IMR-90 (cell line): Measurements from ENCODE around the gene KIAA1328. TPM values are rescaled to one million over a fixed set of nuclear protein-coding genes. Genes with fewer than 3 reads are reported as not detected.

Source experiments
- ATAC-seq: fragments of 200-7000 bp; cut with Tn5 transposase; 2 replicates; pipeline ENCODE4 v1.9.1; 2020; ENCODE audit warnings: low read depth, mild to moderate bottlenecking, moderate library complexity
- BruUV-seq: library from RNA; stranded (reverse); fragments of 400-500 nt; replicated peaks from 2 replicates; lab custom pipeline; 2021; lab: Mats Ljungman, UMichigan
- CTCF ChIA-PET: fragments of 300-600 bp; formaldehyde crosslinking; extraction: SDS; loops from one replicate; lab custom pipeline; 2021; ENCODE audit warnings: antibody characterized with exemption; lab: Yijun Ruan, JAX
- POLR2A ChIA-PET: fragments of 300-600 bp; sonication (Branson Sonifier 250); formaldehyde crosslinking; loops from one replicate; lab custom pipeline; 2022; ENCODE audit warnings: antibody characterized with exemption; ENCODE audit not compliant: unreplicated experiment; lab: Charles Lee
- DNase-seq: peaks from one replicate; pipeline ENCODE4 v3.0.0; 2013
- H2AFZ ChIP-seq: replicated peaks from 2 replicates; pipeline ENCODE3; 2013; ENCODE audit warnings: low read length, mild to moderate bottlenecking; ENCODE audit not compliant: poor library complexity
- H2AK5ac ChIP-seq: 2 replicates; pipeline ENCODE4 v1.6.1; 2013; ENCODE audit warnings: low read depth, low read length, inconsistent platforms
- H2AK9ac ChIP-seq: replicated peaks from 2 replicates; pipeline ENCODE3; 2013; ENCODE audit warnings: mild to moderate bottlenecking, low read depth, low read length, moderate library complexity; ENCODE audit not compliant: poor library complexity
- H2BK120ac ChIP-seq: 2 replicates; pipeline ENCODE4 v1.6.1; 2013; ENCODE audit warnings: low read depth, low read length, inconsistent platforms
- H2BK15ac ChIP-seq: 3 replicates; pipeline ENCODE4 v1.6.1; 2013; ENCODE audit warnings: low read depth, low read length, inconsistent platforms
- H2BK20ac ChIP-seq: 2 replicates; pipeline ENCODE4 v1.6.1; 2013; ENCODE audit warnings: low read depth, mild to moderate bottlenecking, inconsistent platforms, low read length, moderate library complexity
- H2BK5ac ChIP-seq: 2 replicates; pipeline ENCODE4 v1.6.1; 2013; ENCODE audit warnings: mild to moderate bottlenecking, low read depth, low read length, inconsistent platforms; ENCODE audit not compliant: poor library complexity, severe bottlenecking
- H3K14ac ChIP-seq: replicated peaks from 2 replicates; pipeline ENCODE4 v1.6.1; 2013; ENCODE audit warnings: low read depth, low read length, inconsistent platforms
- H3K18ac ChIP-seq: 2 replicates; pipeline ENCODE4 v1.6.1; 2013; ENCODE audit warnings: low read depth, low read length, control low read depth
- H3K23ac ChIP-seq: 2 replicates; pipeline ENCODE4 v1.6.1; 2013; ENCODE audit warnings: low read depth, low read length, inconsistent platforms
- H3K27ac ChIP-seq: 2 replicates; pipeline ENCODE4 v1.5.1; 2013; ENCODE audit warnings: mild to moderate bottlenecking, control low read depth, low read length; ENCODE audit not compliant: insufficient read depth
- H3K27me3 ChIP-seq: 2 replicates; pipeline ENCODE4 v1.6.1; 2013; ENCODE audit warnings: low read length; ENCODE audit not compliant: control insufficient read depth, insufficient read depth
- H3K36me3 ChIP-seq: 2 replicates; pipeline ENCODE4 v1.6.1; 2013; ENCODE audit warnings: low read length, mixed read lengths; ENCODE audit not compliant: control insufficient read depth, insufficient read depth
- H3K4ac ChIP-seq: 2 replicates; pipeline ENCODE4 v1.6.1; 2013; ENCODE audit warnings: low read depth, low read length, inconsistent platforms
- H3K4me1 ChIP-seq: 2 replicates; pipeline ENCODE4 v1.6.1; 2013; ENCODE audit warnings: low read length, mixed read lengths; ENCODE audit not compliant: control insufficient read depth, insufficient read depth
- H3K4me2 ChIP-seq: 2 replicates; pipeline ENCODE4 v1.6.1; 2013; ENCODE audit warnings: low read depth, mild to moderate bottlenecking, control low read depth, low read length, moderate library complexity
- H3K4me3 ChIP-seq: 2 replicates; pipeline ENCODE4 v1.5.1; 2013; ENCODE audit warnings: low read depth, mild to moderate bottlenecking, control low read depth, low read length, moderate library complexity; ENCODE audit not compliant: insufficient read depth
- H3K56ac ChIP-seq: 2 replicates; pipeline ENCODE4 v1.6.1; 2013; ENCODE audit warnings: low read length, inconsistent platforms; ENCODE audit not compliant: insufficient read depth; ENCODE audit errors: extremely low read depth
- H3K79me1 ChIP-seq, 2 experiments: 2 replicates each; pipeline ENCODE4 v1.6.1; 2013; ENCODE audit warnings: low read length in 2 of 2, inconsistent platforms in 1 of 2, low read depth in 1 of 2
- H3K9ac ChIP-seq: 2 replicates; pipeline ENCODE4 v1.6.1; 2013; ENCODE audit warnings: low read depth, low read length, control low read depth
- H3K9me1 ChIP-seq: 2 replicates; pipeline ENCODE4 v1.6.1; 2013; ENCODE audit warnings: low read length, inconsistent platforms; ENCODE audit not compliant: insufficient read depth
- H3K9me3 ChIP-seq: 2 replicates; pipeline ENCODE4 v1.6.1; 2013; ENCODE audit warnings: low read length; ENCODE audit not compliant: control insufficient read depth, insufficient read depth
- H4K20me1 ChIP-seq: 2 replicates; pipeline ENCODE4 v1.6.1; 2013; ENCODE audit warnings: low read length, inconsistent platforms; ENCODE audit not compliant: insufficient read depth
- H4K5ac ChIP-seq: 2 replicates; pipeline ENCODE4 v1.6.1; 2013; ENCODE audit warnings: mild to moderate bottlenecking, low read depth, low read length, control low read depth
- H4K8ac ChIP-seq, 2 experiments: 2 replicates each; pipeline ENCODE4 v1.6.1; 2013; ENCODE audit warnings: low read depth in 2 of 2, low read length in 2 of 2, control low read depth in 1 of 2, inconsistent platforms in 1 of 2
- H4K91ac ChIP-seq: 2 replicates; pipeline ENCODE4 v1.6.1; 2013; ENCODE audit warnings: low read depth, low read length, inconsistent platforms; ENCODE audit not compliant: insufficient read depth
- BHLHE40 ChIP-seq: fragments of 150-350 bp; IDR thresholded peaks from 2 replicates; pipeline ENCODE4 v1.6.1; 2016; ENCODE audit warnings: mild to moderate bottlenecking, low read depth, low read length
- CEBPB ChIP-seq: IDR thresholded peaks from 2 replicates; pipeline ENCODE4 v1.6.1; 2012; ENCODE audit warnings: low read depth, low read length, improper control_type of control experiment
- CHD1 ChIP-seq: IDR thresholded peaks from 2 replicates; pipeline ENCODE4 v1.6.1; 2012; ENCODE audit warnings: low read depth, low read length, improper control_type of control experiment
- FOS ChIP-seq: fragments of 150-350 bp; IDR thresholded peaks from 2 replicates; pipeline ENCODE4 v1.6.1; 2016; ENCODE audit warnings: low read depth, low read length
- MAFK ChIP-seq: IDR thresholded peaks from 2 replicates; pipeline ENCODE4 v1.6.1; 2012; ENCODE audit warnings: low read depth, low read length, improper control_type of control experiment
- MAZ ChIP-seq: IDR thresholded peaks from 2 replicates; pipeline ENCODE4 v1.6.1; 2012; ENCODE audit warnings: low read depth, mild to moderate bottlenecking, low read length, improper control_type of control experiment, moderate library complexity, borderline replicate concordance
- MXI1 ChIP-seq: IDR thresholded peaks from 2 replicates; pipeline ENCODE4 v1.6.1; 2012; ENCODE audit warnings: low read depth, mild to moderate bottlenecking, low read length, moderate library complexity, borderline replicate concordance
- NFE2L2 ChIP-seq: fragments of 150-350 bp; IDR thresholded peaks from 2 replicates; pipeline ENCODE4 v1.6.1; 2016; ENCODE audit warnings: low read depth, mild to moderate bottlenecking, low read length
- POLR2A ChIP-seq: IDR thresholded peaks from 2 replicates; pipeline ENCODE4 v1.6.1; 2012; ENCODE audit warnings: mild to moderate bottlenecking, low read depth, low read length
- RAD21 ChIP-seq: IDR thresholded peaks from 2 replicates; pipeline ENCODE4 v1.6.1; 2012; ENCODE audit warnings: low read length, improper control_type of control experiment
- RCOR1 ChIP-seq: IDR thresholded peaks from 2 replicates; pipeline ENCODE4 v1.6.1; 2012; ENCODE audit warnings: mild to moderate bottlenecking, low read length, improper control_type of control experiment; ENCODE audit not compliant: insufficient replicate concordance
- SMC3 ChIP-seq: fragments of 150-350 bp; IDR thresholded peaks from 2 replicates; pipeline ENCODE4 v1.6.1; 2016; ENCODE audit warnings: low read depth, mild to moderate bottlenecking, antibody characterized with exemption, low read length, moderate library complexity
- WGBS, 2 experiments: methylation state at CpG; one replicate each; pipeline versions ENCODE4 v1.1.5 to v1.1.7; 2013; ENCODE audit warnings: missing lambda C conversion rate in 2 of 2; ENCODE audit not compliant: insufficient read length in 1 of 2; ENCODE audit errors: extremely low coverage in 2 of 2; 5-methylcytosine and 5-hydroxymethylcytosine counted together
- dilution Hi-C: fragments of 300-500 bp; cut with HindIII; formaldehyde crosslinking; loops from one replicate; pipeline ENCODE4 v1.14.3; 2018; ENCODE audit warnings: low sequenced_read_pairs; ENCODE audit not compliant: unreplicated experiment
- in situ Hi-C: fragments of 300-500 bp; cut with MboI; formaldehyde crosslinking; loops from 3 replicates; pipeline ENCODE4 v1.14.3; 2019; ENCODE audit warnings: low sequenced_read_pairs, inconsistent platforms, mixed read lengths
- intact Hi-C: fragments of 100-400 bp; cut with micrococcal nuclease; formaldehyde crosslinking; loops from 2 replicates; pipeline ENCODE4 v1.10.0; 2022
- polyA plus RNA-seq, 3 experiments: library from polyadenylated mRNA; depleted of rRNA; stranded (reverse); fragments of >200 nt; gene quantifications; 2 replicates each; pipeline ENCODE4 v1.2.3, GENCODE V29; 2012; ENCODE audit warnings: low replicate concordance in 1 of 3
- total RNA-seq: library from RNA; depleted of rRNA; stranded (reverse); fragments of >200 nt; gene quantifications from 2 replicates; pipeline ENCODE4 v1.2.3, GENCODE V29; 2012
- TF ChIP-seq, protein P1 (sequence below): conservative IDR thresholded peaks from 2 replicates; pipeline ENCODE4 v1.5.1; 2012; ENCODE audit warnings: mild to moderate bottlenecking, low read depth, low read length, improper control_type of control experiment
- TF ChIP-seq, protein P2 (sequence below): fragments of 150-350 bp; IDR thresholded peaks from 2 replicates; pipeline ENCODE4 v1.6.1; 2016; ENCODE audit warnings: low read depth, mild to moderate bottlenecking, low read length, moderate library complexity, borderline replicate concordance
- TF ChIP-seq, protein P3 (sequence below): fragments of 150-350 bp; IDR thresholded peaks from 2 replicates; pipeline ENCODE4 v1.6.1; 2017; ENCODE audit warnings: mild to moderate bottlenecking, antibody characterized with exemption, low read length, low read depth

Gene KIAA1328
- total and polyA plus RNA-seq, 2 of the 4 experiments (the other 2 are of a cell fraction) = 2.4 to 7.0 TPM

DNA sequence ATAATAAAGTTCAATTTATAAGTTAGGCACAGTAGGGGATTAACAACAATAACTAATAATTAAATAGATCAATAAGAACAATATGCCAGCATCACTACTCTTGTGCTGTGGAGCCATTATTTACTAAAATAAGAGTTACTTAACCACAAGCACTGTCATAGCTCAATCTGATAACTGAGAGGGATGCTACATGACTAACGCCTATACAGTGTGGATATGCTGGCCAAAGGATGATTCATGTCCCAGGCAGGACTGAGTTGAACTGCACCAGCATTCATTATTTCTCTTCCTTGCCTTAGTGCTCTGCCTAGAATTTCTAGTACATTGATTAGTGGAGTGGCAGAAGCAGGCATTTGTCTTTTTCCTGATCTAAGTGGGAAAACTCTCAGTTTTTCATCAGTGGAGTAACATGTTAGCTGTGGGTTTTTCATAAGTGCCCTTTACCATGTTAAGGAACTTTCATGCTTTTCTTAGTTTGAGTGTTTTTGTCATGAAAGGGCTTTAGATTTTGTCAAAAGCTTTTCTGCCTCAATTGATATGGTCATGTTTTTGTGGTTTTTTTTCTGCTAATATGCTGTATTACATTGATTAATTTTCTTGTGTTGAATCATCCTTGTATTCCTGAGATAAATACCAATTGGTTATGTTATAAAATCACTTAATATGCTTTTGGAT lies 21.7 kb downstream of the KIAA1328 start:
- dilution Hi-C loops (no loop called here), intact Hi-C loops (no loop called here), in situ Hi-C loops (no loop called here)
- DNase-seq (peak; percentile 96), ATAC-seq (peak; percentile 99)
- no TSS peak for BruUV-seq
- Histone ChIP-seq H2AK9ac (no peak overlapping the region), H3K4me3 (no peak overlapping the region), H3K27ac (no peak overlapping the region), H3K9me1 (no peaks in the 10 kb centered on the region), H2AFZ (no peak overlapping the region), H3K27me3 (no peaks in the 10 kb centered on the region), H2BK15ac (no peak overlapping the region), H2BK20ac (no peak overlapping the region), H3K9ac (no peak overlapping the region), H3K56ac (no peak overlapping the region), H2BK120ac (no peak overlapping the region), H3K18ac (no peak overlapping the region), H4K8ac (no peak overlapping the region), H3K4ac (no peak overlapping the region), H2AK5ac (no peak overlapping the region), H3K14ac (no peak overlapping the region), H4K5ac (no peak overlapping the region), H3K4me1 (no peaks in the 10 kb centered on the region; the same call in 1 of the 2 replicates), H3K23ac (no peak overlapping the region), H3K36me3 (0 out of 2 replicates have a peak, but pooled peaks cover 2% of the 10 kb centered on the region), H2BK5ac (no peak overlapping the region), H3K9me3 (no peaks in the 10 kb centered on the region), H4K91ac (no peak overlapping the region), H4K20me1 (no peaks in the 10 kb centered on the region), H3K79me1 (peaks cover 0 to 4% of the 10 kb centered on the region in 2 experiments; a peak in 2 of 4 replicates), H3K4me2 (no peak overlapping the region)
- ChIA-PET POLR2A (no interaction called here), CTCF (interaction anchor here (1.3 kb wide), 1 partner anchor 92 kb away, joined by 3 read pairs; no protein-coding TSS in a partner anchor)
- WGBS, 2 experiments = no CpG with 5 or more reads among the region's 1 CpG
- TF ChIP-seq CHD1 = no peak
- no peak for TF ChIP-seq SMC3
- TF ChIP-seq MAZ = no peak
- no peak for TF ChIP-seq POLR2A
- TF ChIP-seq FOS = peak; percentile 83
- TF ChIP-seq, protein P1, sequence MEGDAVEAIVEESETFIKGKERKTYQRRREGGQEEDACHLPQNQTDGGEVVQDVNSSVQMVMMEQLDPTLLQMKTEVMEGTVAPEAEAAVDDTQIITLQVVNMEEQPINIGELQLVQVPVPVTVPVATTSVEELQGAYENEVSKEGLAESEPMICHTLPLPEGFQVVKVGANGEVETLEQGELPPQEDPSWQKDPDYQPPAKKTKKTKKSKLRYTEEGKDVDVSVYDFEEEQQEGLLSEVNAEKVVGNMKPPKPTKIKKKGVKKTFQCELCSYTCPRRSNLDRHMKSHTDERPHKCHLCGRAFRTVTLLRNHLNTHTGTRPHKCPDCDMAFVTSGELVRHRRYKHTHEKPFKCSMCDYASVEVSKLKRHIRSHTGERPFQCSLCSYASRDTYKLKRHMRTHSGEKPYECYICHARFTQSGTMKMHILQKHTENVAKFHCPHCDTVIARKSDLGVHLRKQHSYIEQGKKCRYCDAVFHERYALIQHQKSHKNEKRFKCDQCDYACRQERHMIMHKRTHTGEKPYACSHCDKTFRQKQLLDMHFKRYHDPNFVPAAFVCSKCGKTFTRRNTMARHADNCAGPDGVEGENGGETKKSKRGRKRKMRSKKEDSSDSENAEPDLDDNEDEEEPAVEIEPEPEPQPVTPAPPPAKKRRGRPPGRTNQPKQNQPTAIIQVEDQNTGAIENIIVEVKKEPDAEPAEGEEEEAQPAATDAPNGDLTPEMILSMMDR = no peak
- TF ChIP-seq NFE2L2 = no peak
- peak; percentile 38 for TF ChIP-seq RCOR1
- TF ChIP-seq, protein P2, sequence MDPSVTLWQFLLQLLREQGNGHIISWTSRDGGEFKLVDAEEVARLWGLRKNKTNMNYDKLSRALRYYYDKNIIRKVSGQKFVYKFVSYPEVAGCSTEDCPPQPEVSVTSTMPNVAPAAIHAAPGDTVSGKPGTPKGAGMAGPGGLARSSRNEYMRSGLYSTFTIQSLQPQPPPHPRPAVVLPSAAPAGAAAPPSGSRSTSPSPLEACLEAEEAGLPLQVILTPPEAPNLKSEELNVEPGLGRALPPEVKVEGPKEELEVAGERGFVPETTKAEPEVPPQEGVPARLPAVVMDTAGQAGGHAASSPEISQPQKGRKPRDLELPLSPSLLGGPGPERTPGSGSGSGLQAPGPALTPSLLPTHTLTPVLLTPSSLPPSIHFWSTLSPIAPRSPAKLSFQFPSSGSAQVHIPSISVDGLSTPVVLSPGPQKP = no peak
- TF ChIP-seq RAD21 = no peak
- no peak for TF ChIP-seq MAFK
- TF ChIP-seq BHLHE40 = peak; percentile 45; the same call in 1 of the 2 replicates
- no peak for TF ChIP-seq MXI1
- TF ChIP-seq, protein P3, sequence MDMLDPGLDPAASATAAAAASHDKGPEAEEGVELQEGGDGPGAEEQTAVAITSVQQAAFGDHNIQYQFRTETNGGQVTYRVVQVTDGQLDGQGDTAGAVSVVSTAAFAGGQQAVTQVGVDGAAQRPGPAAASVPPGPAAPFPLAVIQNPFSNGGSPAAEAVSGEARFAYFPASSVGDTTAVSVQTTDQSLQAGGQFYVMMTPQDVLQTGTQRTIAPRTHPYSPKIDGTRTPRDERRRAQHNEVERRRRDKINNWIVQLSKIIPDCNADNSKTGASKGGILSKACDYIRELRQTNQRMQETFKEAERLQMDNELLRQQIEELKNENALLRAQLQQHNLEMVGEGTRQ = no peak
- peak; percentile 64 for TF ChIP-seq CEBPB
